GM18508 (cell line): ENCODE measurements around the gene PTCD1.

Experiments used
- ATAC-seq: cut with Tn5 transposase; IDR thresholded peaks from one replicate; pipeline ENCODE4 v1.9.1; 2021; ENCODE audit warnings: moderate number of reproducible peaks; ENCODE audit not compliant: insufficient read depth, unreplicated experiment

The PTCD1 gene, protein sequence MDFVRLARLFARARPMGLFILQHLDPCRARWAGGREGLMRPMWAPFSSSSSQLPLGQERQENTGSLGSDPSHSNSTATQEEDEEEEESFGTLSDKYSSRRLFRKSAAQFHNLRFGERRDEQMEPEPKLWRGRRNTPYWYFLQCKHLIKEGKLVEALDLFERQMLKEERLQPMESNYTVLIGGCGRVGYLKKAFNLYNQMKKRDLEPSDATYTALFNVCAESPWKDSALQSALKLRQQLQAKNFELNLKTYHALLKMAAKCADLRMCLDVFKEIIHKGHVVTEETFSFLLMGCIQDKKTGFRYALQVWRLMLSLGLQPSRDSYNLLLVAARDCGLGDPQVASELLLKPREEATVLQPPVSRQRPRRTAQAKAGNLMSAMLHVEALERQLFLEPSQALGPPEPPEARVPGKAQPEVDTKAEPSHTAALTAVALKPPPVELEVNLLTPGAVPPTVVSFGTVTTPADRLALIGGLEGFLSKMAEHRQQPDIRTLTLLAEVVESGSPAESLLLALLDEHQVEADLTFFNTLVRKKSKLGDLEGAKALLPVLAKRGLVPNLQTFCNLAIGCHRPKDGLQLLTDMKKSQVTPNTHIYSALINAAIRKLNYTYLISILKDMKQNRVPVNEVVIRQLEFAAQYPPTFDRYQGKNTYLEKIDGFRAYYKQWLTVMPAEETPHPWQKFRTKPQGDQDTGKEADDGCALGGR

GRCh38 chr7:99438573-99439480, at the start of gene PTCD1, which contains the start of gene CPSF4:
Gene PTCD1 (minus strand): TSS chr7:99438798. CDS start chr7:99435242, 3,556 bp downstream.
Gene CPSF4 (plus strand): TSS chr7:99438943. CDS start chr7:99439083, 140 bp downstream.
- ATAC-seq: peak; percentile 61

DNA sequence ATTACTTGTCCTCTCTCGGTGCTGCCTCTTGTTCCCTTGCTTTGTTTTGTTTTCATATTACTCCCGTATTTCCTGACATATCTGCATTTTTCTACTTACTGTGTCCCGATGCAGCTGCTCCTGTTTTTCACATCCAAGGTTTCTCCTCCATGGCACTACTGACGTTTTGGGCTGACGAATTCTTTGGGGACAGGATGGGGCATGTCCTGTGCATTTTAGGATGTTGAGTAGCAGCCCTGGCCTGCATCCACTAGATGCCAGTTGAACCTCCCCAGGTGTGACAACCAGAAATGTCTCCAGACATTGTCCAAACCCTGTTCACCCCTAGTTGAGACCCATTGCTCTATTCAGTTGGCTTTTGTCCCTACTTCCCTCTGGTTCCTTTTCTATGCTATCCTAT, 46.5 kb upstream of the PTCD1 start:
- no peak for ATAC-seq

- ATAC-seq: no peak
Observed at GRCh38 chr7:99478464-99479440, 40.2 kb upstream of the PTCD1 start.

- no peak for ATAC-seq
Observed at GRCh38 chr7:99476107-99476506, 37.5 kb upstream of the PTCD1 start.

DNA sequence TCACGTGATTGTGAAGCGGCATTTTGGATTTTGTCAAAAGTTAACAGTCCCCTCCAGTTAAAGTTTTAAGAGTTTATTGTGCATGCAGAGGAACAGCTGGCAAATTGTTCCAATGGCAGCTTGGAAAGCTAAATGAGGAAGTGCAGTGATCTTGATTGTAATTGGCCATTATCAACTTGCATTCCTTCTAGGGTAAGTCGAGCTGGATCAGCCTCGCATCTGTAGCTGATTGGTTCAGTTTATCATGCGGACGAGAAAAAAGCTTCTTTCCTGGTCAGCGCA, 34.7 kb upstream of the PTCD1 start:
- no peak for ATAC-seq

DNA sequence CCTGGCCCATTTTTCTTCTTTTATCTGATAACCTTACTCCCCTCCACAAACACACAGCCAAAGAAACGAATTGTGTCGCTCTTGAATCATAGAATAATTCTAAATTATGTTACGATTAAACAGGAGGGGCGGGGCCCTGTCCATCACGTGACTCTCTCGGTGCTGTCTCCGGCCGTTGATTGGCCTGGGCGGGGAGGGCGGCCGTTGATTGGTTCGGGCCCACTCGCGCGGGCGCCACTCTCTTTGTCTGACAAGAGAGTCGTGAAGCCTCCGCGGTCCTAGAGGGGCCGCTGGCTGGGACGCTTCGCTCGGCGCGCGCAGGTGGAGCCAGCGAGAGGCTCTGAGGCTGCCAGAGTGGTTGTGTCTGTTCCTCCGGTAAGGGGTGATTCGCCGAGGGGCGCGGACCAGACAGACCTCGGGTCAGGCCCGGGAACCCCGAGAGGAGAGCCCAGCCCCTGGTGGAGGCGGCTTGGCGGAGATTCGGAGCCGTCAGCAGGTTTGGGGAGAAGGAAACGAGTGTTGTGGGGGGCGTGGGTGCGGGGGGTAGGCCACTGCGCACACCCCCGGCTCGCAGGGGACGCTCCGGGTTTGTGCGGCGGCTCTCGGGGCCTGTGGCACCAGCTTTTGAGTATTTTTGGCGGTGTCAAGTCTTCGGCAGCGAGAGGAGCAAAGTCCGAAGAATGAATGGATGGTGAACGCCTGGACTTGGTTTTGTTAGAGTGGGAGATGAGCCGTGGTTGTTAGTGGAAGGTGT, 34.1 kb upstream of the PTCD1 start, which contains the start of gene ZNF789:
Gene ZNF789, plus strand, starts transcription at position 330 of the 754 bp plus-strand sequence. CDS start 3,567 bp downstream, outside the sequence.
- ATAC-seq: peak; percentile 69

DNA sequence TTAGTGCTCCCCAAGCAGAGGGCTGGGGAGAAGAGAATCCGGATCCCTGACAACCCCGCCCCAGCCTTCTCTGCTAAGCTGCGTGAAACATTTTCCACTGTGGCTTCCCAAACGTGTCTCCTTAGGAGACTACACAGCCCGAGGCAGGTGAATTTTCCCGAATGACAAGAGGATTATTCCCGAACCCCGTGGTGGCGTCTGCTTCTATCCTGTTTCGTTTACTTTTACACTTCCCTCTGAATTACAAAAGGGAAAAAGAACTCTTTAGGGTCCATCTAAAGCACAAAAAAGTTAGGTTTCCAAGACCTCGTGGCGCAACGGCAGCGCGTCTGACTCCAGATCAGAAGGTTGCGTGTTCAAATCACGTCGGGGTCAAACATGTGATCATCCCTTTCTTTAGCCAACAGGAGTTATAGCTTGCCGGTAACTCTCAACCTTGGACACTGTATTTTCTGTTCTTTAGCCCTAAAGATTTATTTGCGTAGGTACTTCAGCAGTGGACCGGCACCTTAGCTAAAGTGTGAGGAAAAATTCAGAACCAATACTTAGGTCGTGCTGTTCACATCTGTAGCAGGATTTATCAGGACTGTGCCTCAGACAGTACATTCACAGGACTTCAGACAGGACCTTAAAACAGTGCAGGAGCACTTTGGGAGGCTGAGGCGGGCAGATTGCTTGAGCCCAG, 30.9 kb upstream of the PTCD1 start:
- no peak for ATAC-seq

DNA sequence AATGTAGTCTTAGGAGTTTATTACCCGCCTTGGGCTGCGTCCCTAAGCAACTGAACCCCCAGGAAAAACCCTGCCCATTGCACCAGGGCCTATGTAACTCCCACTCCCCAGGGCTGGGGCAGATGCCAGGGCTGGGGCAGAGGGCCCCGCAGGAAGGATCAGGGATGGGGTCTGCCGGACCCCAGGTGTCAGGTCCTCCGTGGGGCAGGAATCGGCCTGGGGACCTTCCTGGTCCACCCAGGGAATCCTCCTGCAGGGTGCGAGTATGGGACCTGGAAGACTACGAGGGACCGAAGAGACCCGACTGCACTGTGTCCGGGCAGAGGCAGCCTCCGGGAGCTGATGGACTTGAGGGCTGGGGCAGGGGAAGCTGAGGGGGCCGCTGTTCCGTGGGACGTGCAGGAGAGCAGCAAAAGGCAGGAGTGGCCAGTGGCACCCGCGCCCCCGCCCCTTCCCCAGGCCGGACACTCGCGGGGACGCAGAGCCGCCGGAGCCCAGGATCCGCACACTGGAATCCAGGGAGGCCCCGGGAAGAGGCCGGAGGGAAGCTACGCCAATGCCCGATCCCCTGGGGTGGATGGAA, 29.8 kb upstream of the PTCD1 start:
- ATAC-seq: no peak

- no peak for ATAC-seq
Observed at GRCh38 chr7:99465421-99465768, 26.8 kb upstream of the PTCD1 start.

GRCh38 chr7:99461221-99461620, 22.6 kb upstream of the PTCD1 start:
- no peak for ATAC-seq

DNA sequence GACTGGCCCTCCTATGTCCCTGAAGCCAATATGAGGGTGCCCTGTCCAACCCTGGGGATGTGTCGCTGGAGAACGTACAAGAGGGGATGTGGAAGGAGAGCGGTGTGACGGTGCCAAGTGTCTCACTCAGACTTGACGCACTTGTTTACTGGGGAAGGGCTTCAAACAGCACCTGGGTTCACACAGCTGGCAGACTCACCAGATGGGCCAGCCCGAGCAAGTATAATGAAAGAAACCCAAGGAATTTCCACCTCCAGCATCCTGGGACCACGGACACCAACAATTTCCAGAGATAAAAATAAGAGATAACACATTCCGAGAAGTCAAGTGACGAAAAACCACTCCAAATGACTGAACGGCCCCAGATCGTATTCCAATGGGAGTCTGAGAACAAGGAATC, 22.1 kb upstream of the PTCD1 start:
- ATAC-seq: no peak

DNA sequence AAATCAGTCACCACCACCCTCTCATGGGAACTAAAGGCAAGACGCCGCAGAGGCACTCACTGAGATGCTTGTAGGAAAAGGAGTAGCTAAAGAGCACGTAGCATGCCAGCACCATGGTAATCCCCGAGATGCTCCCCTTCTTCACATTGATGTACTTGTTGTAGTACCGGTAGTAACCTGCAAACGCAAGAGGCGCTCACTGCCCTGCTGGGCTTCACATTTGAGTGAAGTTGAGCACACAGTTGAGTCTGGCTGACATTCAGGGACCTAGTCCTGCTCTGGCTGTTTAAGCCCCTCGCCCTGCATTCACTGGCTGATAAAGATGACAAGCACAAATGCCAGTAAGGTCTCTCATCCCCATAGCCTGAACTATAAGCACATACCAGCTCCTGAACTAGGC, 20.5 kb upstream of the PTCD1 start:
- ATAC-seq: no peak

GRCh38 chr7:99457650-99458493, 19.3 kb upstream of the PTCD1 start:
- ATAC-seq: no peak

- ATAC-seq: no peak
Observed at GRCh38 chr7:99457050-99457649, 18.6 kb upstream of the PTCD1 start.

- no peak for ATAC-seq
Observed at GRCh38 chr7:99456288-99456687, 17.7 kb upstream of the PTCD1 start.

- no peak for ATAC-seq
Observed at GRCh38 chr7:99455874-99456273, 17.3 kb upstream of the PTCD1 start.

- ATAC-seq: no peak
Observed at GRCh38 chr7:99453105-99453504, 14.5 kb upstream of the PTCD1 start.
